ENCODE measurements around the gene NCBP2. TPM values are rescaled to one million over a fixed set of nuclear protein-coding genes. Genes with fewer than 3 reads are reported as not detected.

NCBP2 gene
- polyA plus RNA-seq, 6 donors from 2014 or later = 35.9 to 75.6 (median 62.9) TPM

Other genes starting within 250 kb of the NCBP2 start
- gene CEP19, start 230.3 kb downstream of the NCBP2 start, polyA plus RNA-seq (ENCODE audit: low read depth in 6 of 6) = 1 to 10 TPM in 5 of 6 donors, not detected in 1; 1.5 to 5.4 (median 3.0) TPM
- gene PIGX, start 230.2 kb downstream of the NCBP2 start, polyA plus RNA-seq (ENCODE audit: low read depth in 6 of 6) = 10 to 100 TPM; 17.6 to 30.6 (median 27.5) TPM
- 10 to 100 TPM; 37.4 to 47.7 (median 41.8) TPM for gene PAK2, start 202.7 kb downstream of the NCBP2 start, polyA plus RNA-seq (ENCODE audit: low read depth in 6 of 6)
- 10 to 100 TPM in 4 of 6 donors, 1 to 10 TPM in 2; 4.3 to 15.4 (median 13.4) TPM for gene SENP5, start 74.6 kb downstream of the NCBP2 start, polyA plus RNA-seq (ENCODE audit: low read depth in 6 of 6)
- gene PIGZ, start 26.3 kb upstream of the NCBP2 start, polyA plus RNA-seq (ENCODE audit: low read depth in 6 of 6) = 1 to 10 TPM in 3 of 6 donors, under 1 TPM in 2, not detected in 1; 0.45 to 2.6 (median 1.1) TPM
- under 1 TPM in 1 of 6 donors, not detected in 5; 0.61 TPM for gene MELTF, start 87.3 kb upstream of the NCBP2 start, polyA plus RNA-seq (ENCODE audit: low read depth in 6 of 6)